H1 (cell line): ENCODE results near the gene TNNC1. TPM values are rescaled to one million over a fixed set of nuclear protein-coding genes. Genes with fewer than 3 reads are reported as not detected.

Experiments used
- CBX5 ChIP-seq: fragments of 300-800, 300-1000 bp; sonication (generic); IDR thresholded peaks from 2 replicates; pipeline ENCODE4 v1.7.1; 2016; ENCODE audit warnings: antibody characterized with exemption, low read length, low read depth
- CHD1 ChIP-seq: IDR thresholded peaks from 2 replicates; pipeline ENCODE4 v1.6.1; 2012; ENCODE audit warnings: low read depth, low read length, improper control_type of control experiment
- HDAC6 ChIP-seq: IDR thresholded peaks from one replicate; pipeline ENCODE4 v1.7.1; 2012; ENCODE audit warnings: low read depth, mild to moderate bottlenecking, inconsistent platforms, low read length, moderate library complexity
- JUN ChIP-seq: IDR thresholded peaks from 2 replicates; pipeline ENCODE4 v1.6.1; 2011; ENCODE audit warnings: low read depth, mild to moderate bottlenecking, improper control_type of control experiment, low read length
- POU5F1 ChIP-seq: IDR thresholded peaks from 2 replicates; pipeline ENCODE4 v1.6.1; 2011; ENCODE audit warnings: low read depth, mild to moderate bottlenecking, low read length, moderate library complexity
- polyA plus RNA-seq, 7 experiments: library from polyadenylated mRNA; depleted of rRNA in 3 of 7; stranded (reverse) in 5 of 7; unstranded in 2 of 7; fragments of >200 nt in 5 of 7; fragments of 200-250 nt in 2 of 7; gene quantifications; 1 replicate in 5 of 7; 2 replicates in 1 of 7; 4 replicates in 1 of 7; pipeline versions ENCODE4 v1.2.1 to v1.2.3, GENCODE V29; 2011 to 2013; ENCODE audit warnings: missing spikeins in 2 of 7, mixed read lengths in 2 of 7
- total RNA-seq: library from RNA; stranded (reverse); fragmentation: NEBNext Ultra II Directional; extraction: Animal tissue kit (Norgen Biotek cat#: 25700); gene quantifications from 2 replicates; pipeline ENCODE4 v1.2.1, GENCODE V29; 2021
- TF ChIP-seq, protein P1 (sequence below): fragments of 300-600 bp; sonication (generic); IDR thresholded peaks from 2 replicates; pipeline ENCODE4 v1.7.1; 2012; ENCODE audit warnings: low read length, moderate library complexity, mild to moderate bottlenecking, inconsistent platforms; ENCODE audit not compliant: insufficient replicate concordance
- TF ChIP-seq, protein P2 (sequence below): IDR thresholded peaks from 2 replicates; pipeline ENCODE4 v1.6.1; 2012; ENCODE audit warnings: low read length, inconsistent platforms

TNNC1 gene
- total and polyA plus RNA-seq, 2 of the 8 experiments (the other 6 are each of a cell fraction or from before 2014, with no cell fraction given) = 5.8 to 16.4 TPM

DNA sequence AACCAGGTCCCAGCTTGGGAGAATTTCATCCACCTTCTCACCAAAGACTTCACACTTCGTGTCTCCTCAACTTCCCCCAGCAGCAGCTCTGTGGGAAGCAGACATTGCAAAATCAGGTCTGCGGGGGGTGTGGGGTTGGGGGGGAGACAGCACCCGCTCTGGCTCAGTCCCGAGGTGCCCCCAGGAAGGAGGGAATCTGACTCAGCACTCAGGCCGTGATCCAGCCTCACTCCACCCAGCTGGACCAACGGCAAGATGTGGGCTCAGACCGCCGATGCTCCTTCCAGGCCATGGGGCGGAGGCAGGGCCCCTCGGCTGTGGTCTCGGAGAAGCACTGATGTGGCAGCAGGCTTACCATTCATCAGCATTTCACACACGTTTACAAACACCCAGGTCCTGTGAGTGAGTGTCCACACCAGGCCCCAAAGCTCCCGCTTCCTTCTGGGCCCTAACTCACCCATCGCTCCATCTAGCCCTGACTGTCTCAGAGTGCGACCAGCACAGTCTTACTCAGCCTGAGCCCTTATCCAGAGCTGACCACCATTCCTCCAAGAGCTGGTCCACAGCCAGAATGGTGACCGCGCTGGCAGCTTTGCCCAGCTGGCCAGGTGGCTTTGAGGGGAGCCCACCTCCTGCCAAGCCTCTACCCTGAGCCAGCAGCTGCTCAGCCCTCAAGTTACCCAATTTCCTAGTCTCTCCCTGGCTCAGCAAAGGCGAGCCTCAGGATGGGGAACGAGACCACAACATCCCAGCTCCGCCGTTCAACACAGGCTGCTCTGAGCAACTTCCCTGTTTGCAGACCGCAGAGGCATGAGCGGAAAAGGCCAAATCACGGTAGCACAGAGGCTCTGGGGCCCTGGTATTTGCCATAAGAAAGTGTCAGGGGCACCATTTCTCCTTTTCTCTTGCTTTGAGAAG lies 44.6 kb upstream of the TNNC1 start (continued):
- TF ChIP-seq, protein P1, sequence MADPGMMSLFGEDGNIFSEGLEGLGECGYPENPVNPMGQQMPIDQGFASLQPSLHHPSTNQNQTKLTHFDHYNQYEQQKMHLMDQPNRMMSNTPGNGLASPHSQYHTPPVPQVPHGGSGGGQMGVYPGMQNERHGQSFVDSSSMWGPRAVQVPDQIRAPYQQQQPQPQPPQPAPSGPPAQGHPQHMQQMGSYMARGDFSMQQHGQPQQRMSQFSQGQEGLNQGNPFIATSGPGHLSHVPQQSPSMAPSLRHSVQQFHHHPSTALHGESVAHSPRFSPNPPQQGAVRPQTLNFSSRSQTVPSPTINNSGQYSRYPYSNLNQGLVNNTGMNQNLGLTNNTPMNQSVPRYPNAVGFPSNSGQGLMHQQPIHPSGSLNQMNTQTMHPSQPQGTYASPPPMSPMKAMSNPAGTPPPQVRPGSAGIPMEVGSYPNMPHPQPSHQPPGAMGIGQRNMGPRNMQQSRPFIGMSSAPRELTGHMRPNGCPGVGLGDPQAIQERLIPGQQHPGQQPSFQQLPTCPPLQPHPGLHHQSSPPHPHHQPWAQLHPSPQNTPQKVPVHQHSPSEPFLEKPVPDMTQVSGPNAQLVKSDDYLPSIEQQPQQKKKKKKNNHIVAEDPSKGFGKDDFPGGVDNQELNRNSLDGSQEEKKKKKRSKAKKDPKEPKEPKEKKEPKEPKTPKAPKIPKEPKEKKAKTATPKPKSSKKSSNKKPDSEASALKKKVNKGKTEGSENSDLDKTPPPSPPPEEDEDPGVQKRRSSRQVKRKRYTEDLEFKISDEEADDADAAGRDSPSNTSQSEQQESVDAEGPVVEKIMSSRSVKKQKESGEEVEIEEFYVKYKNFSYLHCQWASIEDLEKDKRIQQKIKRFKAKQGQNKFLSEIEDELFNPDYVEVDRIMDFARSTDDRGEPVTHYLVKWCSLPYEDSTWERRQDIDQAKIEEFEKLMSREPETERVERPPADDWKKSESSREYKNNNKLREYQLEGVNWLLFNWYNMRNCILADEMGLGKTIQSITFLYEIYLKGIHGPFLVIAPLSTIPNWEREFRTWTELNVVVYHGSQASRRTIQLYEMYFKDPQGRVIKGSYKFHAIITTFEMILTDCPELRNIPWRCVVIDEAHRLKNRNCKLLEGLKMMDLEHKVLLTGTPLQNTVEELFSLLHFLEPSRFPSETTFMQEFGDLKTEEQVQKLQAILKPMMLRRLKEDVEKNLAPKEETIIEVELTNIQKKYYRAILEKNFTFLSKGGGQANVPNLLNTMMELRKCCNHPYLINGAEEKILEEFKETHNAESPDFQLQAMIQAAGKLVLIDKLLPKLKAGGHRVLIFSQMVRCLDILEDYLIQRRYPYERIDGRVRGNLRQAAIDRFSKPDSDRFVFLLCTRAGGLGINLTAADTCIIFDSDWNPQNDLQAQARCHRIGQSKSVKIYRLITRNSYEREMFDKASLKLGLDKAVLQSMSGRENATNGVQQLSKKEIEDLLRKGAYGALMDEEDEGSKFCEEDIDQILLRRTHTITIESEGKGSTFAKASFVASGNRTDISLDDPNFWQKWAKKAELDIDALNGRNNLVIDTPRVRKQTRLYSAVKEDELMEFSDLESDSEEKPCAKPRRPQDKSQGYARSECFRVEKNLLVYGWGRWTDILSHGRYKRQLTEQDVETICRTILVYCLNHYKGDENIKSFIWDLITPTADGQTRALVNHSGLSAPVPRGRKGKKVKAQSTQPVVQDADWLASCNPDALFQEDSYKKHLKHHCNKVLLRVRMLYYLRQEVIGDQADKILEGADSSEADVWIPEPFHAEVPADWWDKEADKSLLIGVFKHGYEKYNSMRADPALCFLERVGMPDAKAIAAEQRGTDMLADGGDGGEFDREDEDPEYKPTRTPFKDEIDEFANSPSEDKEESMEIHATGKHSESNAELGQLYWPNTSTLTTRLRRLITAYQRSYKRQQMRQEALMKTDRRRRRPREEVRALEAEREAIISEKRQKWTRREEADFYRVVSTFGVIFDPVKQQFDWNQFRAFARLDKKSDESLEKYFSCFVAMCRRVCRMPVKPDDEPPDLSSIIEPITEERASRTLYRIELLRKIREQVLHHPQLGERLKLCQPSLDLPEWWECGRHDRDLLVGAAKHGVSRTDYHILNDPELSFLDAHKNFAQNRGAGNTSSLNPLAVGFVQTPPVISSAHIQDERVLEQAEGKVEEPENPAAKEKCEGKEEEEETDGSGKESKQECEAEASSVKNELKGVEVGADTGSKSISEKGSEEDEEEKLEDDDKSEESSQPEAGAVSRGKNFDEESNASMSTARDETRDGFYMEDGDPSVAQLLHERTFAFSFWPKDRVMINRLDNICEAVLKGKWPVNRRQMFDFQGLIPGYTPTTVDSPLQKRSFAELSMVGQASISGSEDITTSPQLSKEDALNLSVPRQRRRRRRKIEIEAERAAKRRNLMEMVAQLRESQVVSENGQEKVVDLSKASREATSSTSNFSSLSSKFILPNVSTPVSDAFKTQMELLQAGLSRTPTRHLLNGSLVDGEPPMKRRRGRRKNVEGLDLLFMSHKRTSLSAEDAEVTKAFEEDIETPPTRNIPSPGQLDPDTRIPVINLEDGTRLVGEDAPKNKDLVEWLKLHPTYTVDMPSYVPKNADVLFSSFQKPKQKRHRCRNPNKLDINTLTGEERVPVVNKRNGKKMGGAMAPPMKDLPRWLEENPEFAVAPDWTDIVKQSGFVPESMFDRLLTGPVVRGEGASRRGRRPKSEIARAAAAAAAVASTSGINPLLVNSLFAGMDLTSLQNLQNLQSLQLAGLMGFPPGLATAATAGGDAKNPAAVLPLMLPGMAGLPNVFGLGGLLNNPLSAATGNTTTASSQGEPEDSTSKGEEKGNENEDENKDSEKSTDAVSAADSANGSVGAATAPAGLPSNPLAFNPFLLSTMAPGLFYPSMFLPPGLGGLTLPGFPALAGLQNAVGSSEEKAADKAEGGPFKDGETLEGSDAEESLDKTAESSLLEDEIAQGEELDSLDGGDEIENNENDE = no peak
- TF ChIP-seq JUN (no peak), CHD1 (no peak), CBX5 (no peak), HDAC6 (no peak), POU5F1 (no peak)
- TF ChIP-seq, protein P2, sequence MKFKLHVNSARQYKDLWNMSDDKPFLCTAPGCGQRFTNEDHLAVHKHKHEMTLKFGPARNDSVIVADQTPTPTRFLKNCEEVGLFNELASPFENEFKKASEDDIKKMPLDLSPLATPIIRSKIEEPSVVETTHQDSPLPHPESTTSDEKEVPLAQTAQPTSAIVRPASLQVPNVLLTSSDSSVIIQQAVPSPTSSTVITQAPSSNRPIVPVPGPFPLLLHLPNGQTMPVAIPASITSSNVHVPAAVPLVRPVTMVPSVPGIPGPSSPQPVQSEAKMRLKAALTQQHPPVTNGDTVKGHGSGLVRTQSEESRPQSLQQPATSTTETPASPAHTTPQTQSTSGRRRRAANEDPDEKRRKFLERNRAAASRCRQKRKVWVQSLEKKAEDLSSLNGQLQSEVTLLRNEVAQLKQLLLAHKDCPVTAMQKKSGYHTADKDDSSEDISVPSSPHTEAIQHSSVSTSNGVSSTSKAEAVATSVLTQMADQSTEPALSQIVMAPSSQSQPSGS = no peak
